HepG2 (cell line): ENCODE measurements around the gene SDR39U1. TPM values are rescaled to one million over a fixed set of nuclear protein-coding genes. Genes with fewer than 3 reads are reported as not detected.

Experiments
- ARHGAP35 ChIP-seq: sonication (generic); formaldehyde crosslinking; IDR thresholded peaks from 2 replicates; pipeline ENCODE4 v1.9.0; 2022; ENCODE audit warnings: mild to moderate bottlenecking, inconsistent platforms, moderate library complexity, missing genetic modification reagents, borderline replicate concordance
- ATF1 ChIP-seq: IDR thresholded peaks from 2 replicates; pipeline ENCODE4 v1.6.1; 2016; ENCODE audit warnings: mild to moderate bottlenecking, control low read depth
- EEA1 ChIP-seq: sonication (generic); formaldehyde crosslinking; IDR thresholded peaks from 2 replicates; pipeline ENCODE4 v1.5.1; 2020; ENCODE audit warnings: mild to moderate bottlenecking, missing genetic modification reagents, borderline replicate concordance
- FOXA3 ChIP-seq: IDR thresholded peaks from 2 replicates; pipeline ENCODE4 v1.6.1; 2016; ENCODE audit warnings: missing genetic modification reagents, missing compliant biosample characterization
- GPN1 ChIP-seq: sonication (generic); formaldehyde crosslinking; IDR thresholded peaks from 2 replicates; pipeline ENCODE4 v1.5.1; 2020; ENCODE audit warnings: missing genetic modification reagents, borderline replicate concordance
- HMG20A ChIP-seq: IDR thresholded peaks from 2 replicates; pipeline ENCODE4 v1.6.1; 2016; ENCODE audit warnings: borderline replicate concordance
- JDP2 ChIP-seq: sonication (generic); formaldehyde crosslinking; IDR thresholded peaks from 2 replicates; pipeline ENCODE4 v1.8.1; 2022; ENCODE audit warnings: missing genetic modification reagents, borderline replicate concordance
- NFKB2 ChIP-seq: sonication (generic); formaldehyde crosslinking; IDR thresholded peaks from 2 replicates; pipeline ENCODE4 v1.4.0; 2020; ENCODE audit warnings: missing genetic modification reagents, borderline replicate concordance
- SCMH1 ChIP-seq: sonication (generic); formaldehyde crosslinking; IDR thresholded peaks from 2 replicates; pipeline ENCODE4 v1.9.0; 2021; ENCODE audit warnings: missing genetic modification reagents, mild to moderate bottlenecking, borderline replicate concordance
- SMC3 ChIP-seq: IDR thresholded peaks from 2 replicates; pipeline ENCODE4 v1.6.1; 2011; ENCODE audit warnings: low read length, improper control_type of control experiment
- SP1 ChIP-seq, 2 experiments: fragments of 450-650 bp in 1 of 2; sonication (generic) in 1 of 2; formaldehyde crosslinking in 1 of 2; IDR thresholded peaks; 2 replicates each; pipeline versions ENCODE4 v1.4.0 to v1.6.1; 2016 to 2020; ENCODE audit warnings: missing genetic modification reagents in 1 of 2
- SRSF4 ChIP-seq: fragments of 200-400 bp; formaldehyde crosslinking; IDR thresholded peaks from one replicate; pipeline ENCODE4 v1.6.1; 2018; ENCODE audit warnings: mild to moderate bottlenecking, low read depth, low read length, moderate library complexity; ENCODE audit not compliant: poor library complexity, severe bottlenecking
- ZFP90 ChIP-seq: sonication (generic); formaldehyde crosslinking; IDR thresholded peaks from 2 replicates; pipeline ENCODE4 v1.8.0; 2022; ENCODE audit warnings: missing genetic modification reagents, mild to moderate bottlenecking, inconsistent platforms, borderline replicate concordance
- ZNF17 ChIP-seq: sonication (generic); formaldehyde crosslinking; IDR thresholded peaks from 2 replicates; pipeline ENCODE4 v1.5.0; 2020; ENCODE audit warnings: mild to moderate bottlenecking, missing genetic modification reagents
- ZNF205 ChIP-seq: IDR thresholded peaks from 2 replicates; pipeline ENCODE4 v1.6.1; 2018; ENCODE audit warnings: missing biosample characterization, missing genetic modification reagents
- ZNF225 ChIP-seq: sonication (generic); formaldehyde crosslinking; IDR thresholded peaks from 2 replicates; pipeline ENCODE4 v1.4.0; 2020; ENCODE audit warnings: mild to moderate bottlenecking, missing genetic modification reagents
- ZNF510 ChIP-seq: sonication (generic); formaldehyde crosslinking; IDR thresholded peaks from 2 replicates; pipeline ENCODE4 v1.4.0; 2020; ENCODE audit warnings: low read depth, mild to moderate bottlenecking, missing genetic modification reagents
- ZNF709 ChIP-seq: sonication (generic); formaldehyde crosslinking; IDR thresholded peaks from 2 replicates; pipeline ENCODE4 v1.5.0; 2020; ENCODE audit warnings: mild to moderate bottlenecking, missing genetic modification reagents
- polyA plus RNA-seq, 8 experiments: library from polyadenylated mRNA; depleted of rRNA in 3 of 8; stranded (reverse) in 7 of 8; unstranded in 1 of 8; fragments of >200 nt; fragmentation: Illumina TruSeq in 4 of 8; extraction: Trizol in 4 of 8; gene quantifications; 2 replicates each; pipeline versions ENCODE4 v1.2.1 to v1.2.3, GENCODE V29; 2011 to 2016; ENCODE audit warnings: low read depth in 4 of 8, missing spikeins in 1 of 8, mixed read lengths in 1 of 8; ENCODE audit not compliant: insufficient read depth in 1 of 8
- total RNA-seq, 5 experiments: library from RNA; depleted of rRNA; stranded (reverse); fragments of >200 nt; fragmentation: Illumina TruSeq; extraction: Trizol; gene quantifications; 2 replicates each; pipeline ENCODE4 v1.2.3, GENCODE V29; 2016; ENCODE audit warnings: low read depth in 1 of 5
- TF ChIP-seq, protein P1 (sequence below): IDR thresholded peaks from 2 replicates; pipeline ENCODE4 v1.6.1; 2016; ENCODE audit warnings: low read depth, missing genetic modification reagents, missing compliant biosample characterization
- TF ChIP-seq, protein P2 (sequence below): sonication (generic); formaldehyde crosslinking; IDR thresholded peaks from 2 replicates; pipeline ENCODE4 v1.8.0; 2022; ENCODE audit warnings: missing genetic modification reagents, mild to moderate bottlenecking, inconsistent platforms, borderline replicate concordance
- TF ChIP-seq, protein P3 (sequence below): sonication (generic); formaldehyde crosslinking; conservative IDR thresholded peaks from 2 replicates; pipeline ENCODE4 v1.8.0; 2022; ENCODE audit warnings: low read depth, missing genetic modification reagents

SDR39U1 gene
- total and polyA plus RNA-seq, 2 of the 13 experiments (the other 11 are each of a cell fraction or from before 2014, with no cell fraction given) = 34.4 to 129 TPM

- TF ChIP-seq SRSF4 (no peak), ZNF205 (CRISPR knock-in tag) (peak; percentile 27), GPN1 (no peak), SMC3 (no peak), HMG20A (peak; percentile 35), FOXA3 (CRISPR knock-in tag) (peak; percentile 90), SP1 (IDR thresholded peaks at IDR 0.05) (no peak), SP1 (CRISPR knock-in tag; IDR thresholded peaks at IDR 0.05) (peak; percentile 80), ZNF510 (CRISPR knock-in tag) (peak; percentile 99), ATF1 (peak; percentile 95), ZNF225 (peak; percentile 96), NFKB2 (CRISPR knock-in tag) (peak; percentile 99), ZFP90 (CRISPR knock-in tag) (peak; percentile 98), SCMH1 (CRISPR knock-in tag) (no peak), ZNF709 (CRISPR knock-in tag) (peak; percentile 99), JDP2 (CRISPR knock-in tag) (no peak), ARHGAP35 (peak; percentile 91), ZNF17 (CRISPR knock-in tag) (no peak), EEA1 (CRISPR knock-in tag) (peak; percentile 96)
- TF ChIP-seq, protein P1, sequence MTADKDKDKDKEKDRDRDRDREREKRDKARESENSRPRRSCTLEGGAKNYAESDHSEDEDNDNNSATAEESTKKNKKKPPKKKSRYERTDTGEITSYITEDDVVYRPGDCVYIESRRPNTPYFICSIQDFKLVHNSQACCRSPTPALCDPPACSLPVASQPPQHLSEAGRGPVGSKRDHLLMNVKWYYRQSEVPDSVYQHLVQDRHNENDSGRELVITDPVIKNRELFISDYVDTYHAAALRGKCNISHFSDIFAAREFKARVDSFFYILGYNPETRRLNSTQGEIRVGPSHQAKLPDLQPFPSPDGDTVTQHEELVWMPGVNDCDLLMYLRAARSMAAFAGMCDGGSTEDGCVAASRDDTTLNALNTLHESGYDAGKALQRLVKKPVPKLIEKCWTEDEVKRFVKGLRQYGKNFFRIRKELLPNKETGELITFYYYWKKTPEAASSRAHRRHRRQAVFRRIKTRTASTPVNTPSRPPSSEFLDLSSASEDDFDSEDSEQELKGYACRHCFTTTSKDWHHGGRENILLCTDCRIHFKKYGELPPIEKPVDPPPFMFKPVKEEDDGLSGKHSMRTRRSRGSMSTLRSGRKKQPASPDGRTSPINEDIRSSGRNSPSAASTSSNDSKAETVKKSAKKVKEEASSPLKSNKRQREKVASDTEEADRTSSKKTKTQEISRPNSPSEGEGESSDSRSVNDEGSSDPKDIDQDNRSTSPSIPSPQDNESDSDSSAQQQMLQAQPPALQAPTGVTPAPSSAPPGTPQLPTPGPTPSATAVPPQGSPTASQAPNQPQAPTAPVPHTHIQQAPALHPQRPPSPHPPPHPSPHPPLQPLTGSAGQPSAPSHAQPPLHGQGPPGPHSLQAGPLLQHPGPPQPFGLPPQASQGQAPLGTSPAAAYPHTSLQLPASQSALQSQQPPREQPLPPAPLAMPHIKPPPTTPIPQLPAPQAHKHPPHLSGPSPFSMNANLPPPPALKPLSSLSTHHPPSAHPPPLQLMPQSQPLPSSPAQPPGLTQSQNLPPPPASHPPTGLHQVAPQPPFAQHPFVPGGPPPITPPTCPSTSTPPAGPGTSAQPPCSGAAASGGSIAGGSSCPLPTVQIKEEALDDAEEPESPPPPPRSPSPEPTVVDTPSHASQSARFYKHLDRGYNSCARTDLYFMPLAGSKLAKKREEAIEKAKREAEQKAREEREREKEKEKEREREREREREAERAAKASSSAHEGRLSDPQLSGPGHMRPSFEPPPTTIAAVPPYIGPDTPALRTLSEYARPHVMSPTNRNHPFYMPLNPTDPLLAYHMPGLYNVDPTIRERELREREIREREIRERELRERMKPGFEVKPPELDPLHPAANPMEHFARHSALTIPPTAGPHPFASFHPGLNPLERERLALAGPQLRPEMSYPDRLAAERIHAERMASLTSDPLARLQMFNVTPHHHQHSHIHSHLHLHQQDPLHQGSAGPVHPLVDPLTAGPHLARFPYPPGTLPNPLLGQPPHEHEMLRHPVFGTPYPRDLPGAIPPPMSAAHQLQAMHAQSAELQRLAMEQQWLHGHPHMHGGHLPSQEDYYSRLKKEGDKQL (CRISPR knock-in tag) = peak; percentile 50; the same call in 1 of the 2 replicates
- TF ChIP-seq, protein P2, sequence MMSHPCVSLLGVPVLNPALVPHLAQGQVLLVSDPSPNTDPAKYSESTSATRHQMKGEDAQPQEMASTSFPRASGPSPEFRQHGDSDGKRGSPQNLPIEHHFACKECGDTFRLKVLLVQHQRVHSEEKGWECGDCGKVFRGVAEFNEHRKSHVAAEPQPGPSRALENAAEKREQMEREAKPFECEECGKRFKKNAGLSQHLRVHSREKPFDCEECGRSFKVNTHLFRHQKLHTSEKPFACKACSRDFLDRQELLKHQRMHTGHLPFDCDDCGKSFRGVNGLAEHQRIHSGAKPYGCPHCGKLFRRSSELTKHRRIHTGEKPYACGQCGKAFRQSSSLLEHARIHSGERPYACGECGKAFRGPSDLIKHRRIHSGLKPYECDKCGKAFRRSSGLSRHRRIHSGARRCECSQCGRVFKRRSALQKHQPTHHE = peak; percentile 99
- TF ChIP-seq, protein P3, sequence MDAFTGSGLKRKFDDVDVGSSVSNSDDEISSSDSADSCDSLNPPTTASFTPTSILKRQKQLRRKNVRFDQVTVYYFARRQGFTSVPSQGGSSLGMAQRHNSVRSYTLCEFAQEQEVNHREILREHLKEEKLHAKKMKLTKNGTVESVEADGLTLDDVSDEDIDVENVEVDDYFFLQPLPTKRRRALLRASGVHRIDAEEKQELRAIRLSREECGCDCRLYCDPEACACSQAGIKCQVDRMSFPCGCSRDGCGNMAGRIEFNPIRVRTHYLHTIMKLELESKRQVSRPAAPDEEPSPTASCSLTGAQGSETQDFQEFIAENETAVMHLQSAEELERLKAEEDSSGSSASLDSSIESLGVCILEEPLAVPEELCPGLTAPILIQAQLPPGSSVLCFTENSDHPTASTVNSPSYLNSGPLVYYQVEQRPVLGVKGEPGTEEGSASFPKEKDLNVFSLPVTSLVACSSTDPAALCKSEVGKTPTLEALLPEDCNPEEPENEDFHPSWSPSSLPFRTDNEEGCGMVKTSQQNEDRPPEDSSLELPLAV = no peak
Observed at GRCh38 chr14:24442240-24443052, at the start of gene SDR39U1 (continued).
